ENCODE data around the gene GUCY1A2. TPM values are rescaled to one million over a fixed set of nuclear protein-coding genes. Genes with fewer than 3 reads are reported as not detected.

GUCY1A2 gene
- total RNA-seq, 2 donors from 2014 or later, result not detected

DNA sequence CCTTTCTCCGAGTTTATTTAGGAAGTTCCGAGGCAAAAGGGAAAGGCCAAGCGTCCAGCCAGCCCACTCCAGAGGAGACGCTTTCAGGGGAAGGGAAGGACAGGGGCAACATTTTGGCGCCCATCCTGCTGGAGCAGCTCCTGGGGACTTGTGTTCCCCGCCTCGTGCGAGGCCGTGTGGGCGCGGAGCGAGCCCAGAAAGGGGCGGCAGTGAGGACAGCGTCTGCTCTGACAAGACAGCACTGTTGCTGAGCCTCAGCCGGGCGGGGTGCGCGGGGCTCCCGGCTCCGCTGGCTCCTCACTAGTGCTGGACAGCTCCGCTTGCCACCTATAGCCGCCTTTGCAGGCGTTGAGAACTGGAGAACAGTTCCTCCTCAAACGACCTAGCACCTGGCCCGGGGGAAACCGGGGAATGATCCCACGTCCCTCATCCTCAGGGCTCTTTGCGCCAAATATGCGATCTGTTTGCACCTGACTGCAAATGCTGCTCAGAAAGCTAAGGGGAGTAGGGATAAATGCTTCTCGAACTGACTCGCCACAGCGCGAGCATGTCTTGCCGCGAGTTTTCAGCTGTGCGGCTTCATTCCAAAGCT lies 722 bp upstream of the GUCY1A2 start:
- Mint-ChIP-seq H3K4me3 (peak overlapping the region; percentile 37 to 71), H3K9me3 (no peaks in the 10 kb centered on the region), H3K27ac (no peak overlapping the region), H3K36me3 (ENCODE audit: insufficient read depth in 2 of 2) (peaks cover 2 to 6% of the 10 kb centered on the region in 2 donors), H3K27me3 (ENCODE audit: low read depth) (peaks cover 36% of the 10 kb centered on the region), H3K4me1 (ENCODE audit: low read depth) (peaks cover 5% of the 10 kb centered on the region)
- ATAC-seq (replicated peaks in 1 of 2), result peak; percentile 44 to 47
- peak in 1 of 2 donors; percentile 17 for DNase-seq

DNA sequence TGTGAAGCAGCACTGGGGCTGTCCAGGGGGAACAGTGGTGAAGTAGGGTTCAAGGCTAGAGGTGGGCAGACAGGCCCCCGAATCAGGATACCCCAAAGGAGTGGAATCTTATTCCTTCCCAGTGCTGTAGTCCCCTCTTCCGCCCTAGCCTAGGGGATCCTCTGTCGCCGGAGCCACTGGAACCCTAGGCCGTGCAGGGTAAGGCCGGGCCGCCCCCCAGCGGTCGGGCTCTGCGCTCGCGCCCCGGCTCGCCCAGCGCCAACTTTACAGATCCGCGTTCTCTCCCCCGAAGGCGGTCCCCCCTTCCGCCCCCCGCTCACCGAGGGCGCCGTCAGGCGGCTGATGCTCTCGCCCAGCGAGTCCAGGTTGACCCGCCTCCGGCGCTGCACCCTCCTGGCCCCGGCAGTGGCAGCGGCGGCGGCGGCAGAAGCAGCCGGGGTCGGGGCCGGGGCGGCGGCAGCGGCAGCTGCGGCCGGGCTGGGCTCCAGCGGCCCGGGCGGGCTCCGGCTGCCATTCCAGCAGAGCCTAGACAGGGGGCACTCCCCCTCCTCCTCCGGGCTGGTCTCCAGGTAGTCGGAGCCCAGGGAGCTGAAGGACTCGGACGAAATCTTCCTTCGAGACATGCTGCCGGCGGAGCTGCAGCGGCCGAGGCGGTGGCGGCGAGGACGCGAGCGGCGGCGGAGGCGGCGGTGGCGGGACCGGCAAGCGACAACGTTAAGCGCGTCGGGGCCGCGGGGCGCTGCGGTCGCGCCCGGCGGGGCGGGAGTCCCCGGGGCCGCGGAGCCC lies 650 bp downstream of the GUCY1A2 start:
- Mint-ChIP-seq H3K9me3 (peaks cover 0 to 2% of the 10 kb centered on the region in 2 donors), H3K36me3 (ENCODE audit: insufficient read depth in 2 of 2) (peaks cover 2 to 6% of the 10 kb centered on the region in 2 donors), H3K27ac (no peak overlapping the region), H3K4me1 (ENCODE audit: low read depth) (peaks cover 5% of the 10 kb centered on the region), H3K27me3 (ENCODE audit: low read depth) (peaks cover 36% of the 10 kb centered on the region), H3K4me3 (peak overlapping the region; percentile 42 to 66)
- DNase-seq (peak; percentile 9 to 14), ATAC-seq (replicated peaks in 1 of 2) (peak; percentile 71)

DNA sequence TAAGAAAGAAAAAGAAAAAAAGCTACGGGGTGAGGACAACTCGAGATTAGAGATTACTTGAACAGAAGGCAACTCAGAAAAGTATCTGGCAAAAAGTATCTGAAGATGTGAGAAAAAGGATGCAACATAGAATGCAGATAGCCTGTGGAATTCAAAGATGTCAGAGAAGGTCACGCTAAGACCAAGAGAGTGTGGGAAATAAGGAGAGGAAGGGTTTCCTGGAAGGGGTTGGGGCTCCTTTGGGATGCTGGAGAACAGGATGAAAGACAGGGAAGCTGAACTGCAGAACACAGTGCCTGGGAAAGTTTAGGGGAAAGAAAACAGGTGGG lies 1.2 kb downstream of the GUCY1A2 start:
- no peak for ATAC-seq (replicated peaks in 1 of 2)
- peaks cover 2 to 6% of the 10 kb centered on the region in 2 donors for H3K36me3 Mint-ChIP-seq (ENCODE audit: insufficient read depth in 2 of 2)

DNA sequence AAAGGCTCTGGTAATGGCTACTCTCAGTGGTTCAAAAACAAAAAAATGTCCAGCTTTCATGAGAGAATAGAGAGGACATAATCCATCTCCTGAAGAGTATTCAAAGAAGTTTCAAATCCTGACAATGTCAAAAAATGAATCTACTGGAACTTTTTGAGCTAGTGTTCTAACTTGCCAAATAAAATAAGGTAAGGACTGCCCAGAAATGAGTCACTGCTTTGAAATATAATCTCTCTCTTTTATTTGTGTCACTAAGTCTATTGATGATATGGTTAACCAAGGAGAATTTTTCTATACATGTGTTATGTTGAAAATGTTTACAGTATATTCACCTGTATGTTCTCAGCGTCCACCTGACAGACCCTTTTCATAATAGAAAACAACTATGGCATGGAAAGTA lies 3.4 kb downstream of the GUCY1A2 start:
- H3K36me3 Mint-ChIP-seq (ENCODE audit: insufficient read depth in 2 of 2), result peaks cover 2 to 6% of the 10 kb centered on the region in 2 donors

More for the DNA sequence above, 1.2 kb downstream of the GUCY1A2 start:
- H3K4me1 Mint-ChIP-seq (ENCODE audit: low read depth), result peaks cover 5% of the 10 kb centered on the region
- H3K4me3 Mint-ChIP-seq, result peak overlapping the region; percentile 42 to 66
- no peak for DNase-seq
- H3K27ac Mint-ChIP-seq, result no peak overlapping the region
- H3K9me3 Mint-ChIP-seq, result peaks cover 0 to 2% of the 10 kb centered on the region in 2 donors
- peaks cover 36% of the 10 kb centered on the region for H3K27me3 Mint-ChIP-seq (ENCODE audit: low read depth)

DNA sequence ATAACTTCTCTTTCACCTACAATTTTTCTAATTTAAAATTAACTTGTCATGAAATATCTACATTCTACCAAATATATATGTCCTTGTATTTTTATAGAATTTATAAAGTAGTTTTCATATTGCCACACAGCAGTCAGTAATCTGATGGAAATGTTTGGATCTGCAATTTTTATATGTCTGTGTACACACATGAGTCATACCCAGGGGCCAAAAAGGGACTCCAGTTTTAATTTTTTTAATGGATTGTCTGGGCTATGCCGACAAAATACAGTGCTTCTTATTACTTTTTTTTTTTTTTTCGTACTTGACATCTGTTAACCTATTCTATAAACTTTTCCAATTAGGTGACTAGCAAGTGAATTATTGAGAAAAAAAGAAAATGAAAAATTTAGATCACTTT lies 6.3 kb downstream of the GUCY1A2 start:
- no peak for ATAC-seq (replicated peaks in 1 of 2)

More for the DNA sequence above, 3.4 kb downstream of the GUCY1A2 start:
- Mint-ChIP-seq H3K27me3 (ENCODE audit: low read depth) (peaks cover 25% of the 10 kb centered on the region), H3K4me3 (no peak overlapping the region), H3K9me3 (peaks cover 0 to 2% of the 10 kb centered on the region in 2 donors), H3K4me1 (ENCODE audit: low read depth) (peaks cover 5% of the 10 kb centered on the region), H3K27ac (no peak overlapping the region)
- no peak for DNase-seq
- no peak for ATAC-seq (replicated peaks in 1 of 2)

DNA sequence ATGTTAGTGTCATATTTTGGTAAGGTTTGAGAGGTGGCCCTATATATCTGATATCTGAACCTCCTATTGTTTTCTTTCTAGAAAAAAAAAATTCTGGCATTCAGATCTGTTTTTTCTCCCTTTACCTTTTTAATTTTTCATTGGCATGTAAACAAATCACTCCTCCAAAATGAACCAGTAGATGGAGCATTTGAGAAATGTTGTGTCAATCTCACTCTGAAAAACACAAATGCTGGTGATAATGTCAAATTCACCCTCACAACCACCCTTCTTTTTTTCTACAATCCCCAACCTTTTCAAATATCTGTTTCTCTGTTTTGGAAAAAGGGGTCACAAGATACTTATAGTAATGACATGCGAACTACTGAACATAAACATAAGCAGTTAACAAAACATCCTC lies 9.1 kb downstream of the GUCY1A2 start:
- H3K4me1 Mint-ChIP-seq (ENCODE audit: low read depth), result no peaks in the 10 kb centered on the region
- peaks cover 0 to 5% of the 10 kb centered on the region in 2 donors for H3K9me3 Mint-ChIP-seq
- H3K27me3 Mint-ChIP-seq (ENCODE audit: low read depth), result no peaks in the 10 kb centered on the region
- ATAC-seq (replicated peaks in 1 of 2), result no peak
- no peak for DNase-seq
- H3K4me3 Mint-ChIP-seq, result no peak overlapping the region
- H3K36me3 Mint-ChIP-seq (ENCODE audit: insufficient read depth in 2 of 2), result no peaks in the 10 kb centered on the region
- no peak overlapping the region for H3K27ac Mint-ChIP-seq

More for the DNA sequence above, 6.3 kb downstream of the GUCY1A2 start:
- Mint-ChIP-seq H3K4me3 (no peak overlapping the region), H3K36me3 (ENCODE audit: insufficient read depth in 2 of 2) (peaks cover 0 to 3% of the 10 kb centered on the region in 2 donors), H3K27me3 (ENCODE audit: low read depth) (peaks cover 14% of the 10 kb centered on the region), H3K9me3 (peaks cover 0 to 2% of the 10 kb centered on the region in 2 donors), H3K4me1 (ENCODE audit: low read depth) (no peaks in the 10 kb centered on the region), H3K27ac (no peak overlapping the region)
- no peak for DNase-seq

DNA sequence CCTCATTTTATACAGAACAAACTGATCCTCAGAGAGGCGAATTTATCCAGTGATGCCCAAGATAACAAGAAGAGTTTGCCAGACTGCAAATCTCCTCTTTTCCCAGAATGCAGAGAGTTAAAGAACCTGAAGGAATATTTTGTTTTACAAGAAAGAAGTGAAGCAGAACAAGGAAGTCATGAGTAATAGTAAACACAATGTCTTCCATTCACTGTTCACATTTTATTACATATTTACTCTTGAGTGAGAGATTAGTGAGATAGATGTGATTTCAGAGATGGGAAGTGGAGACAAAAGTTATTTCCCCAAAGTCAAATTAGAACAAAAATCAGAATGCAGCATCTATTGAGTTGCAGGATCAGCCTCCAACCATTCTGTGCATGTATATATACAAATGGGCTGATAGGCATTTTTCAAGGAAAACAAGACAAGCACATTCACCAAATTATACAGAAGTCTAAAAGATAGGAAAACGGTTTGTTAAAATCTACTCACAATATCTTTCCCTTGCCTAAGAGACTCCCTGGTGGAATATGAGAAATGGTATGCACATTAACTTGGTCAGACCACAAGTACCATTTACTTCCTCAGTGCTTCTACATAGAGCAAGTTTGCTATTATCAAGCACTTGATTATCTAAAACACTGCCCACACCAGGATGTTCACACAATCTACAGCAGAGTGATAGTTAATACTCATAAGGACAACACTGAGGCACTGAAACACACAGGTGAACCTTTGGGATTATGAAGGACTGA lies 12.0 kb downstream of the GUCY1A2 start:
- H3K4me3 Mint-ChIP-seq, result no peak overlapping the region
- no peaks in the 10 kb centered on the region for H3K27me3 Mint-ChIP-seq (ENCODE audit: low read depth)
- no peak overlapping the region for H3K27ac Mint-ChIP-seq
- H3K9me3 Mint-ChIP-seq, result peaks cover 0 to 3% of the 10 kb centered on the region in 2 donors
- H3K4me1 Mint-ChIP-seq (ENCODE audit: low read depth), result no peaks in the 10 kb centered on the region
- DNase-seq (no peak), ATAC-seq (replicated peaks in 1 of 2) (no peak)
- no peaks in the 10 kb centered on the region for H3K36me3 Mint-ChIP-seq (ENCODE audit: insufficient read depth in 2 of 2)

DNA sequence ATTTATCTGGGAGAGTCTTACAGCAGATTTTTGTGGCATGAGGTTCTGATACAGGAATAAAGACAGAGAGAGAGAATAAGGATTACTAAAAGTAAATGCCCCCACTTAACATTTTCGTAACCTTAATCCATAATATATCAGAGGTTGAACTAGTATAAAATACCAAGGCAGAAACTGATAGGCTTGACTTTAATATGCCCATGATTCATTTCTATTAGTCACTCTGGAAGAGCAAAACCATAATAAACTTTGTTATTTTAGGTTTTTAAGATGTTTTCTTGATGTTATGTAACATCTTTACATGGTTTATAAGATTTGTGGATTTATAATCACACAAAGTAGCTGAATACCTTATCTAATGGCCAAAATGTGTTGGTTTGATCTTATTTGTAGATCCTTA lies 19.1 kb downstream of the GUCY1A2 start:
- no peak for ATAC-seq (replicated peaks in 1 of 2)
- Mint-ChIP-seq H3K36me3 (ENCODE audit: insufficient read depth in 2 of 2) (no peaks in the 10 kb centered on the region), H3K4me1 (ENCODE audit: low read depth) (no peaks in the 10 kb centered on the region), H3K4me3 (no peak overlapping the region), H3K27ac (no peak overlapping the region), H3K9me3 (no peaks in the 10 kb centered on the region), H3K27me3 (ENCODE audit: low read depth) (no peaks in the 10 kb centered on the region)
- no peak for DNase-seq

DNA sequence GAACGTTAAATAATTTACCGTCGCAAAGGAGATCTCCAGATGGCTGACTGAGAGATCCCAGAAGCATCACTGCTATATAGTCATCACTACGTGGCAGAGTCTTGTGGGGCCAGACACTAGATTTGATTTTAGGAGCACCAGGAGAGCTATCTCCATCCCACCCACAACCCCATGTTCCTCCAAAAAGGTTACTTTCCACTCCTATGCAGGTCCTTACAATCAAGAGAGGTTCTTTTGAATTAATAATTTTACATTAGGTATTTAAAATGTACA lies 19.4 kb downstream of the GUCY1A2 start:
- Mint-ChIP-seq H3K4me1 (ENCODE audit: low read depth) (no peaks in the 10 kb centered on the region), H3K27me3 (ENCODE audit: low read depth) (no peaks in the 10 kb centered on the region), H3K9me3 (no peaks in the 10 kb centered on the region), H3K27ac (no peak overlapping the region), H3K4me3 (no peak overlapping the region), H3K36me3 (ENCODE audit: insufficient read depth in 2 of 2) (no peaks in the 10 kb centered on the region)
- DNase-seq (no peak), ATAC-seq (replicated peaks in 1 of 2) (no peak)

DNA sequence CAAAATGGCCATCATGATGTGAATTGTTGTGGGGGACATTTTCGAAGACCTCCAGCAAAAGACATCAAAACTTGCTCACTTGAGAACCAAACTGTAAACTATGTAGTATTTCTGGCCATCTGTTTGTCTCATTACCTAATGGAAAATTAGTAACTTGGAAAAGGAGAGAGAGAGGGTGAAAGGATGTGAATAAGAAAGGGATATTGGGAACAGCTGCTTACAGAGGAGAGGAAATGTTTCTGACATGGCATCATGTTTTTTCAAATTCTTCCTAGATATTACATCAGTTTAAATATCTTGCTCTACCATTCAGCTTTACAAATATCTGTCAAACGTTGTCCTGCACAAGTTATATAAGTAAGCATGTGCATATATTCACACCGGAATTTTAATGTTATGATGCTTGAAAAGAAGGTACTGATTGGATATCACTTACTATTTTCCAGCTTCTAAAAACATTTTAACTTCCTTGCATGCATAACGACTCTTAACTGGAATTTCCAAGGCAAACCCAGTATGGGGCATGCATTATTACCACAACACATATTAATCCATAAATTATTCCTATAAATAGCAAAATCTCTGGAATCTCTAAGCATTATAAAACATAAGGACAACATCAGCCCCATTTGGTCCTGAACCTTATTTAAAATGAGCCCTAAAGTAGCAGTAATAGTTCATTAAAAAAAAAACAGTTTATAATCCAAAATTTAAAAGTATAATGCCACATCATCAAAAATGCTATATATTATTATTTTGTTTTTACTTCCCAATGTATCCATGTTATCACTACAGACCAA lies 20.0 kb downstream of the GUCY1A2 start:
- DNase-seq, result no peak
- no peak overlapping the region for H3K27ac Mint-ChIP-seq
- H3K36me3 Mint-ChIP-seq (ENCODE audit: insufficient read depth in 2 of 2), result no peaks in the 10 kb centered on the region
- no peaks in the 10 kb centered on the region for H3K27me3 Mint-ChIP-seq (ENCODE audit: low read depth)
- no peaks in the 10 kb centered on the region for H3K9me3 Mint-ChIP-seq
- no peak overlapping the region for H3K4me3 Mint-ChIP-seq
- no peak for ATAC-seq (replicated peaks in 1 of 2)
- no peaks in the 10 kb centered on the region for H3K4me1 Mint-ChIP-seq (ENCODE audit: low read depth)

DNA sequence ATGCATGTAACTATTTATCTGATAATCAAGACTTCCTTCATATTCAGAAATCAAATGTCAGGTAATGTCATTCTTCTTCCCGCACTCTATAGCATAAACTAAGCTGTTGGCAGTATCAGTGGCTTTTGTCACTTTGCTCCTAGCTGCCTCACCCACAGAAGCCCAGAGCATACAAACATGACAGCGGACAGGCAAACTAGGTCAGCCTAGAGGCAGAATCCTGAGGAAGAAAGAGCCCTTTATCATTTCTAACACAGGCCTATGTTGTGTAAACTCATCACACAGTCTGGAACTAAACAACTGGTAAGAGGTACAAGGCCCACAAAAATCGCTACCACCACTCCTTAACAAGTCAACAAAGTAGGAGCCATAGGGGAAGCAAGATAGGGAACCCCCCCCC lies 21.0 kb downstream of the GUCY1A2 start:
- H3K27me3 Mint-ChIP-seq (ENCODE audit: low read depth), result no peaks in the 10 kb centered on the region
- H3K4me1 Mint-ChIP-seq (ENCODE audit: low read depth), result no peaks in the 10 kb centered on the region
- H3K36me3 Mint-ChIP-seq (ENCODE audit: insufficient read depth in 2 of 2), result no peaks in the 10 kb centered on the region
- peaks cover 2 to 3% of the 10 kb centered on the region in 2 donors for H3K9me3 Mint-ChIP-seq
- no peak overlapping the region for H3K4me3 Mint-ChIP-seq
- no peak overlapping the region for H3K27ac Mint-ChIP-seq
- ATAC-seq (replicated peaks in 1 of 2), result no peak
- DNase-seq, result no peak

DNA sequence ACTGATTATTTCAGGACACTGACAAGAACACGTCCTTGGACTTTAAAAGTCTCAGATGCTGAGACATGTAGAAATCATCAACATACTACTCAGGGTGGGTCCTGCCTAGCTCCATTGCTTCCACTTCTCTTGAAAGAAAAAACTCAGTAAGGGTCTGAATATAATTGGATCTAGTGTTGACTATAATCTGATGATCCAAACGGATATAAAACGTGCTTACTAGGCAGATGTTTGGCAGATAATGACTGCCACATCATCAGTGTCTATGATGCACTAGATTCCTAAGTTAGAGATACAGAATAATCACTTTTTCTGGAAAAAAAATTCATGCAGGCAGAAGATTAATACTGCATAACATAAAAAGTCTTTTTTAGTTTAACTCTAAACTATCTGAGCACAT lies 21.6 kb downstream of the GUCY1A2 start:
- no peaks in the 10 kb centered on the region for H3K27me3 Mint-ChIP-seq (ENCODE audit: low read depth)
- H3K4me3 Mint-ChIP-seq, result no peak overlapping the region
- no peak overlapping the region for H3K27ac Mint-ChIP-seq
- H3K4me1 Mint-ChIP-seq (ENCODE audit: low read depth), result no peaks in the 10 kb centered on the region
- DNase-seq (no peak), ATAC-seq (replicated peaks in 1 of 2) (no peak)
- H3K36me3 Mint-ChIP-seq (ENCODE audit: insufficient read depth in 2 of 2), result no peaks in the 10 kb centered on the region
- H3K9me3 Mint-ChIP-seq, result peaks cover 2 to 3% of the 10 kb centered on the region in 2 donors

DNA sequence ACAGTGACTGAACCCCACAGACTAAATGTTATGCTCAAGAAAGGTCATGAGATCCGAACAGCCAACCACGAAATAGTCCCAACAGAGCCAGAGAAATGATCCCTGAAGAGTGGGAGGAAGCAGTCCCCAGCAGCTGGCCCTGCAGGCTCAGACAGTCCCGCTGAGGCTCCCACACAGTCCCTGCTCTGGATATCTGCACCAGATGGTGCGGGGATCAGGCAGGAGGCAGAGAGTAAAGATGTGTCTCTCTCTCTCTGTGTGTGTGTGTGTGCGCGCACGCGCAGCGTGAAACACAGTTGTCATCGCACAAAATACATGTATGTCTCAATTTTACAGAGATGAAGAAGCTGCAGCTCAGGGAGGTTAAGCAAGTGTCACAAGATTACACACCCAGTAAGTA lies 27.9 kb downstream of the GUCY1A2 start:
- H3K9me3 Mint-ChIP-seq, result peaks cover 3 to 7% of the 10 kb centered on the region in 2 donors
- H3K27ac Mint-ChIP-seq, result no peak overlapping the region
- no peak overlapping the region for H3K4me3 Mint-ChIP-seq
- no peaks in the 10 kb centered on the region for H3K36me3 Mint-ChIP-seq (ENCODE audit: insufficient read depth in 2 of 2)
- DNase-seq (no peak), ATAC-seq (replicated peaks in 1 of 2) (no peak)
- no peaks in the 10 kb centered on the region for H3K4me1 Mint-ChIP-seq (ENCODE audit: low read depth)
- no peaks in the 10 kb centered on the region for H3K27me3 Mint-ChIP-seq (ENCODE audit: low read depth)
